GM12892 (cell line): ENCODE results near the gene DNAJC11.

Experiments used
- POLR2A ChIP-seq: IDR thresholded peaks from 2 replicates; pipeline ENCODE4 v1.6.1; 2011; ENCODE audit warnings: low read depth, low read length, control low read depth
- POLR2AphosphoS5 ChIP-seq: IDR thresholded peaks from 2 replicates; pipeline ENCODE4 v1.6.1; 2011; ENCODE audit warnings: low read depth, low read length, control low read depth

GRCh38 chr1:6637770-6638169 is 63.8 kb downstream of the DNAJC11 start:
- TF ChIP-seq POLR2AphosphoS5 (no peak), POLR2A (no peak)
